H1 (cell line): ENCODE measurements around the gene TIMP1. TPM values are rescaled to one million over a fixed set of nuclear protein-coding genes. Genes with fewer than 3 reads are reported as not detected.
"Not testable (repeated sequence)": the region's sequence is repeated elsewhere in the genome, so short reads cannot be mapped to it uniquely, and the experiment has no call there.

Source experiments
- CTCF ChIA-PET: fragments of 300-600 bp; sonication (Branson Sonifier 250); formaldehyde crosslinking; loops from one replicate; lab custom pipeline; 2021; ENCODE audit not compliant: partially characterized antibody; lab: Charles Lee
- POLR2A ChIA-PET: fragments of 300-600 bp; sonication (Branson Sonifier 250); formaldehyde crosslinking; loops from one replicate; lab custom pipeline; 2021; ENCODE audit warnings: inconsistent platforms; ENCODE audit not compliant: partially characterized antibody; lab: Charles Lee
- DNase-seq, 2 experiments: peaks; one replicate each; pipeline versions ENCODE4 v3.0.0 to v3.0.0-alpha.2; 2010 to 2022; ENCODE audit warnings: low spot score in 2 of 2, low read depth in 1 of 2, mixed read lengths in 1 of 2
- FAIRE-seq: peaks from 2 replicates; lab custom pipeline; 2011; peaks lifted over from hg19 to GRCh38; lab: Jason Lieb, UNC
- H2AFZ ChIP-seq: 2 replicates; pipeline ENCODE4 v1.8.1; 2012; ENCODE audit warnings: low read length, inconsistent platforms
- H2AK5ac ChIP-seq: 2 replicates; pipeline ENCODE4 v1.6.1; 2013; ENCODE audit warnings: low read depth, low read length
- H2BK120ac ChIP-seq: replicated peaks from 2 replicates; pipeline ENCODE3; 2013; ENCODE audit warnings: low read depth, low read length, inconsistent platforms
- H2BK12ac ChIP-seq: 2 replicates; pipeline ENCODE4 v1.6.1; 2013; ENCODE audit warnings: low read depth, low read length
- H2BK15ac ChIP-seq: 2 replicates; pipeline ENCODE4 v1.6.1; 2013; ENCODE audit warnings: low read length
- H2BK20ac ChIP-seq: 2 replicates; pipeline ENCODE4 v1.6.1; 2013; ENCODE audit warnings: low read length
- H2BK5ac ChIP-seq: 2 replicates; pipeline ENCODE4 v1.6.1; 2013; ENCODE audit warnings: low read depth, low read length
- H3K14ac ChIP-seq: 2 replicates; pipeline ENCODE4 v1.6.1; 2013; ENCODE audit warnings: inconsistent platforms; ENCODE audit not compliant: insufficient read length
- H3K18ac ChIP-seq: 2 replicates; pipeline ENCODE4 v1.6.1; 2013; ENCODE audit warnings: low read length; ENCODE audit errors: extremely low read depth
- H3K23ac ChIP-seq: 2 replicates; pipeline ENCODE4 v1.6.1; 2013; ENCODE audit warnings: inconsistent platforms; ENCODE audit not compliant: insufficient read length
- H3K23me2 ChIP-seq: 2 replicates; pipeline ENCODE4 v1.6.1; 2013; ENCODE audit warnings: low read depth, low read length
- H3K27ac ChIP-seq: 2 replicates; pipeline ENCODE4 v1.6.1; 2011; ENCODE audit warnings: low read depth, low read length, inconsistent platforms
- H3K27me3 ChIP-seq, 4 experiments: replicated peaks in 1 of 4; 1 replicate in 1 of 4; 2 replicates in 3 of 4; pipeline versions ENCODE4 v1.6.1 to v1.8.1; 2011 to 2013; ENCODE audit warnings: low read length in 3 of 4, mild to moderate bottlenecking in 3 of 4, inconsistent platforms in 2 of 4, mixed read lengths in 2 of 4, moderate library complexity in 1 of 4; ENCODE audit not compliant: control insufficient read depth in 3 of 4, insufficient read depth in 3 of 4; ENCODE audit errors: extremely low read depth in 1 of 4
- H3K36me3 ChIP-seq, 4 experiments: 2 replicates each; pipeline versions ENCODE4 v1.6.1 to v1.8.1; 2011 to 2013; ENCODE audit warnings: mild to moderate bottlenecking in 4 of 4, low read length in 3 of 4, moderate library complexity in 2 of 4, control low read depth in 1 of 4, inconsistent platforms in 1 of 4; ENCODE audit not compliant: insufficient read depth in 4 of 4, control insufficient read depth in 2 of 4
- H3K4ac ChIP-seq: replicated peaks from 2 replicates; pipeline ENCODE3; 2013; ENCODE audit warnings: low read length, low read depth, mixed read lengths, inconsistent platforms; ENCODE audit not compliant: insufficient read length
- H3K4me1 ChIP-seq, 4 experiments: replicated peaks in 1 of 4; 1 replicate in 1 of 4; 2 replicates in 3 of 4; pipeline versions ENCODE4 v1.6.1 to v1.8.1; 2011 to 2013; ENCODE audit warnings: low read length in 3 of 4, inconsistent platforms in 2 of 4, mixed read lengths in 1 of 4; ENCODE audit not compliant: insufficient read depth in 4 of 4, control insufficient read depth in 3 of 4
- H3K4me2 ChIP-seq, 2 experiments: 2 replicates each; pipeline versions ENCODE4 v1.6.1 to v1.8.1; 2011 to 2013; ENCODE audit warnings: low read depth in 2 of 2, low read length in 2 of 2, control low read depth in 1 of 2, inconsistent platforms in 1 of 2, mild to moderate bottlenecking in 1 of 2; ENCODE audit not compliant: insufficient read depth in 1 of 2
- H3K4me3 ChIP-seq, 4 experiments: fragments of 200-600, 300-600 bp in 1 of 4; sonication (generic), shearing (Covaris generic), sonication (Bioruptor Twin) in 1 of 4; 2 replicates each; pipeline versions ENCODE4 v1.5.1 to v1.8.1; 2011 to 2016; ENCODE audit warnings: low read length in 4 of 4, low read depth in 3 of 4, control low read depth in 2 of 4, inconsistent platforms in 2 of 4, mild to moderate bottlenecking in 2 of 4, mixed read lengths in 1 of 4, moderate library complexity in 1 of 4; ENCODE audit not compliant: insufficient read depth in 2 of 4; ENCODE audit errors: extremely low read depth in 1 of 4
- H3K56ac ChIP-seq: replicated peaks from 2 replicates; pipeline ENCODE3; 2013; ENCODE audit warnings: low read depth, mild to moderate bottlenecking, mixed read lengths, low read length, inconsistent platforms; ENCODE audit not compliant: insufficient read length
- H3K79me1 ChIP-seq: 2 replicates; pipeline ENCODE4 v1.6.1; 2013; ENCODE audit warnings: low read depth, low read length, control low read depth
- H3K79me2 ChIP-seq, 2 experiments: 2 replicates each; pipeline versions ENCODE4 v1.6.1 to v1.8.1; 2012 to 2013; ENCODE audit warnings: low read length in 2 of 2, mild to moderate bottlenecking in 2 of 2, inconsistent platforms in 1 of 2; ENCODE audit not compliant: insufficient read depth in 2 of 2, control insufficient read depth in 1 of 2
- H3K9ac ChIP-seq, 4 experiments: replicated peaks in 1 of 4; 1 replicate in 1 of 4; 2 replicates in 3 of 4; pipeline versions ENCODE4 v1.6.1 to v1.8.1; 2011 to 2013; ENCODE audit warnings: low read depth in 3 of 4, low read length in 3 of 4, control low read depth in 2 of 4, mild to moderate bottlenecking in 2 of 4, moderate library complexity in 2 of 4, inconsistent platforms in 1 of 4; ENCODE audit errors: extremely low read depth in 1 of 4
- H3K9me3 ChIP-seq, 2 experiments: 2 replicates each; pipeline versions ENCODE4 v1.6.1 to v1.8.1; 2012 to 2013; ENCODE audit warnings: mild to moderate bottlenecking in 2 of 2, moderate library complexity in 2 of 2, control low read depth in 1 of 2, inconsistent platforms in 1 of 2, low read depth in 1 of 2, low read length in 1 of 2, mixed read lengths in 1 of 2; ENCODE audit not compliant: insufficient read depth in 2 of 2
- H4K20me1 ChIP-seq, 2 experiments: replicated peaks in 1 of 2; 2 replicates each; pipeline versions ENCODE3 to v1.8.1; 2011 to 2013; ENCODE audit warnings: inconsistent platforms in 2 of 2, low read length in 2 of 2, mild to moderate bottlenecking in 1 of 2; ENCODE audit not compliant: insufficient read depth in 2 of 2, control insufficient read depth in 1 of 2
- H4K5ac ChIP-seq: 2 replicates; pipeline ENCODE4 v1.6.1; 2013; ENCODE audit warnings: low read length, low read depth, mixed read lengths, inconsistent platforms; ENCODE audit not compliant: insufficient read length
- H4K8ac ChIP-seq: 2 replicates; pipeline ENCODE4 v1.8.0; 2013; ENCODE audit warnings: mild to moderate bottlenecking, moderate library complexity, low read length, inconsistent platforms; ENCODE audit not compliant: insufficient read depth; ENCODE audit errors: extremely low read depth
- H4K91ac ChIP-seq: replicated peaks from 2 replicates; pipeline ENCODE3; 2013; ENCODE audit warnings: low read length, mixed read lengths, inconsistent platforms; ENCODE audit not compliant: insufficient read length
- WGBS, 2 experiments: shearing (Covaris generic) in 1 of 2; methylation state at CpG; one replicate each; pipeline versions ENCODE4 v1.1.6 to v1.1.7; 2013 to 2015; ENCODE audit warnings: low lambda C conversion rate in 2 of 2, mixed read lengths in 2 of 2, inconsistent platforms in 1 of 2, low coverage in 1 of 2, missing lambda C conversion rate in 1 of 2; ENCODE audit not compliant: insufficient replicate concordance in 2 of 2, insufficient coverage in 1 of 2, insufficient read length in 1 of 2; ENCODE audit errors: extremely low coverage in 1 of 2, missing lambda C conversion rate in 1 of 2; 5-methylcytosine and 5-hydroxymethylcytosine counted together
- polyA plus RNA-seq, 7 experiments: library from polyadenylated mRNA; depleted of rRNA in 3 of 7; stranded (reverse) in 5 of 7; unstranded in 2 of 7; fragments of >200 nt in 5 of 7; fragments of 200-250 nt in 2 of 7; gene quantifications; 1 replicate in 5 of 7; 2 replicates in 1 of 7; 4 replicates in 1 of 7; pipeline versions ENCODE4 v1.2.1 to v1.2.3, GENCODE V29; 2011 to 2013; ENCODE audit warnings: missing spikeins in 2 of 7, mixed read lengths in 2 of 7
- total RNA-seq: library from RNA; stranded (reverse); fragmentation: NEBNext Ultra II Directional; extraction: Animal tissue kit (Norgen Biotek cat#: 25700); gene quantifications from 2 replicates; pipeline ENCODE4 v1.2.1, GENCODE V29; 2021

The TIMP1 gene
- total and polyA plus RNA-seq, 2 of the 8 experiments (the other 6 are each of a cell fraction or from before 2014, with no cell fraction given) = 58.6 to 142 TPM

DNA sequence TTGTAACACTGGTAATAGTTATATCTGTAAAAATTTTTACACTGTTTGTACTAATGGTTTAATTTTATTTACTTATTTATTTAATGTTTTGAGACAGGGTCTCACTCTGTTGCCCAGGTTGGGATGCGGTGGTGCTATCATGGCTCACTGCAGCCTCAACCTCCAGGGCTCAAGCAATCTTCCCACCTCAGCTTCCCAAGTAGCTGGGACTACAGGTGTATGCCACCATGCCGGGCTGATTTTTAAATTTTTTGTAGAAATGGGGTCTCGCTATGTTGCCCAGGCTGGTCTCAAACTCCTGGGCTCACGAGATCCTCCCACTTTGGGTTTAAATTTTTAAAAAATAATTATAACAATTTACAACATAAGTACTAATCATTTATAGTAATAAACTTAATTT is 20.9 kb downstream of the TIMP1 start:
- not testable (repeated sequence) for H3K18ac ChIP-seq
- 98% methylated on average over 4 of the region's 4 CpGs; no CpG with 5 or more reads in 1 of the 2 experiments for WGBS, 2 experiments

More for the DNA sequence above, 20.9 kb downstream of the TIMP1 start:
- H3K14ac ChIP-seq, H2BK15ac ChIP-seq, H3K27ac ChIP-seq, H3K4ac ChIP-seq, H2BK5ac ChIP-seq, H3K4me1 ChIP-seq, DNase-seq, H2AFZ ChIP-seq, H4K8ac ChIP-seq, H3K23me2 ChIP-seq, H2BK12ac ChIP-seq, H3K4me3 ChIP-seq, H2AK5ac ChIP-seq, H3K9ac ChIP-seq, H3K56ac ChIP-seq, H2BK20ac ChIP-seq, H3K79me1 ChIP-seq, H3K36me3 ChIP-seq, H2BK120ac ChIP-seq, H3K79me2 ChIP-seq, FAIRE-seq, POLR2A ChIA-PET, H3K27me3 ChIP-seq, H4K5ac ChIP-seq, H3K4me2 ChIP-seq, H3K9me3 ChIP-seq, CTCF ChIA-PET, H4K20me1 ChIP-seq, H4K91ac ChIP-seq, H3K23ac ChIP-seq: not testable (repeated sequence)
